ENCODE measurements around the gene B3GAT3. TPM values are rescaled to one million over a fixed set of nuclear protein-coding genes. Genes with fewer than 3 reads are reported as not detected.

B3GAT3 gene
- total RNA-seq, 1 experiment from 2014 or later = 51.2 TPM

DNA sequence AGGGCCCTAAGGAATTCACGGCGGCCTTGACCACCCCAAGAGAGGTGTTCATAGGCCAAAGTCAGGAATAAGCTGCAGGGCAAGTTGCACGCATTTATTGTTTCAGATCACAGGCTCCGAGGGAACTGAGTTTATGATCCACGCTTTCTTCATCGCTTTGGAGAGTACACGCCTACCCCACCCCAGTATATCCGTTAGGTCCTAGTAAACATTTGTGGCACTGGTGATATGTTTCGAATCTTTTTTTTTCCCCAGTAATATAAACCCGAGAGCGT lies 23.8 kb upstream of the B3GAT3 start:
- CTCF ChIA-PET = no interaction called here
- H3K27me3 ChIP-seq (ENCODE audit: insufficient read depth, low read length) = no peaks in the 10 kb centered on the region
- H3K36me3 ChIP-seq (ENCODE audit: control insufficient read depth in 1 of 2, insufficient read depth in 2 of 2, low read length in 2 of 2) = peaks cover 10 to 22% of the 10 kb centered on the region in 2 experiments; a peak in 3 of 4 replicates
- no peak for DNase-seq (ENCODE audit: low read depth, low spot score)
- peak overlapping the region; percentile 96 to 100 for H3K4me3 ChIP-seq (replicated peaks in 1 of 2; ENCODE audit: low read depth in 1 of 2, low read length in 2 of 2)
- no TSS peak for BruUV-seq (replicated peaks)
- no peak for TF ChIP-seq CBX3 (IDR thresholded peaks at IDR 0.05; ENCODE audit: low read depth)
- TF ChIP-seq, protein P1, sequence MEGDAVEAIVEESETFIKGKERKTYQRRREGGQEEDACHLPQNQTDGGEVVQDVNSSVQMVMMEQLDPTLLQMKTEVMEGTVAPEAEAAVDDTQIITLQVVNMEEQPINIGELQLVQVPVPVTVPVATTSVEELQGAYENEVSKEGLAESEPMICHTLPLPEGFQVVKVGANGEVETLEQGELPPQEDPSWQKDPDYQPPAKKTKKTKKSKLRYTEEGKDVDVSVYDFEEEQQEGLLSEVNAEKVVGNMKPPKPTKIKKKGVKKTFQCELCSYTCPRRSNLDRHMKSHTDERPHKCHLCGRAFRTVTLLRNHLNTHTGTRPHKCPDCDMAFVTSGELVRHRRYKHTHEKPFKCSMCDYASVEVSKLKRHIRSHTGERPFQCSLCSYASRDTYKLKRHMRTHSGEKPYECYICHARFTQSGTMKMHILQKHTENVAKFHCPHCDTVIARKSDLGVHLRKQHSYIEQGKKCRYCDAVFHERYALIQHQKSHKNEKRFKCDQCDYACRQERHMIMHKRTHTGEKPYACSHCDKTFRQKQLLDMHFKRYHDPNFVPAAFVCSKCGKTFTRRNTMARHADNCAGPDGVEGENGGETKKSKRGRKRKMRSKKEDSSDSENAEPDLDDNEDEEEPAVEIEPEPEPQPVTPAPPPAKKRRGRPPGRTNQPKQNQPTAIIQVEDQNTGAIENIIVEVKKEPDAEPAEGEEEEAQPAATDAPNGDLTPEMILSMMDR (IDR thresholded peaks at IDR 0.05 in 2 of 3, conservative IDR thresholded peaks at IDR 0.05 in 1 of 3; ENCODE audit: borderline replicate concordance in 1 of 3, insufficient read depth in 1 of 3, low read depth in 2 of 3, low read length in 2 of 3) = no peak
- TF ChIP-seq TCF7L2 (IDR thresholded peaks at IDR 0.05; ENCODE audit: borderline replicate concordance, extremely low read depth, insufficient read depth, insufficient read length) = no peak
- TF ChIP-seq, protein P2, sequence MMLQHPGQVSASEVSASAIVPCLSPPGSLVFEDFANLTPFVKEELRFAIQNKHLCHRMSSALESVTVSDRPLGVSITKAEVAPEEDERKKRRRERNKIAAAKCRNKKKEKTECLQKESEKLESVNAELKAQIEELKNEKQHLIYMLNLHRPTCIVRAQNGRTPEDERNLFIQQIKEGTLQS (IDR thresholded peaks at IDR 0.05) = no peak
- no peak for TF ChIP-seq RAD21 (IDR thresholded peaks at IDR 0.05; ENCODE audit: low read depth)
- TF ChIP-seq SP1 (IDR thresholded peaks at IDR 0.05; ENCODE audit: low read depth) = no peak
- TF ChIP-seq SIN3A (IDR thresholded peaks at IDR 0.05; ENCODE audit: low read depth) = no peak
- TF ChIP-seq EGR1 (IDR thresholded peaks at IDR 0.05; ENCODE audit: low read depth) = no peak
- TF ChIP-seq, protein P3, sequence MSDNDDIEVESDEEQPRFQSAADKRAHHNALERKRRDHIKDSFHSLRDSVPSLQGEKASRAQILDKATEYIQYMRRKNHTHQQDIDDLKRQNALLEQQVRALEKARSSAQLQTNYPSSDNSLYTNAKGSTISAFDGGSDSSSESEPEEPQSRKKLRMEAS (IDR thresholded peaks at IDR 0.05) = no peak
- TF ChIP-seq, protein P4, sequence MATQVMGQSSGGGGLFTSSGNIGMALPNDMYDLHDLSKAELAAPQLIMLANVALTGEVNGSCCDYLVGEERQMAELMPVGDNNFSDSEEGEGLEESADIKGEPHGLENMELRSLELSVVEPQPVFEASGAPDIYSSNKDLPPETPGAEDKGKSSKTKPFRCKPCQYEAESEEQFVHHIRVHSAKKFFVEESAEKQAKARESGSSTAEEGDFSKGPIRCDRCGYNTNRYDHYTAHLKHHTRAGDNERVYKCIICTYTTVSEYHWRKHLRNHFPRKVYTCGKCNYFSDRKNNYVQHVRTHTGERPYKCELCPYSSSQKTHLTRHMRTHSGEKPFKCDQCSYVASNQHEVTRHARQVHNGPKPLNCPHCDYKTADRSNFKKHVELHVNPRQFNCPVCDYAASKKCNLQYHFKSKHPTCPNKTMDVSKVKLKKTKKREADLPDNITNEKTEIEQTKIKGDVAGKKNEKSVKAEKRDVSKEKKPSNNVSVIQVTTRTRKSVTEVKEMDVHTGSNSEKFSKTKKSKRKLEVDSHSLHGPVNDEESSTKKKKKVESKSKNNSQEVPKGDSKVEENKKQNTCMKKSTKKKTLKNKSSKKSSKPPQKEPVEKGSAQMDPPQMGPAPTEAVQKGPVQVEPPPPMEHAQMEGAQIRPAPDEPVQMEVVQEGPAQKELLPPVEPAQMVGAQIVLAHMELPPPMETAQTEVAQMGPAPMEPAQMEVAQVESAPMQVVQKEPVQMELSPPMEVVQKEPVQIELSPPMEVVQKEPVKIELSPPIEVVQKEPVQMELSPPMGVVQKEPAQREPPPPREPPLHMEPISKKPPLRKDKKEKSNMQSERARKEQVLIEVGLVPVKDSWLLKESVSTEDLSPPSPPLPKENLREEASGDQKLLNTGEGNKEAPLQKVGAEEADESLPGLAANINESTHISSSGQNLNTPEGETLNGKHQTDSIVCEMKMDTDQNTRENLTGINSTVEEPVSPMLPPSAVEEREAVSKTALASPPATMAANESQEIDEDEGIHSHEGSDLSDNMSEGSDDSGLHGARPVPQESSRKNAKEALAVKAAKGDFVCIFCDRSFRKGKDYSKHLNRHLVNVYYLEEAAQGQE (IDR thresholded peaks at IDR 0.05; ENCODE audit: low read depth) = no peak
- TF ChIP-seq ELF1 (IDR thresholded peaks at IDR 0.05; ENCODE audit: borderline replicate concordance, low read depth) = no peak
- TF ChIP-seq YY1 (IDR thresholded peaks at IDR 0.05; ENCODE audit: extremely low read depth, insufficient replicate concordance, low read depth, low read length) = no peak
- no peak for TF ChIP-seq JUND (IDR thresholded peaks at IDR 0.05)
- no peak for TF ChIP-seq POLR2A (IDR thresholded peaks at IDR 0.05; ENCODE audit: borderline replicate concordance, extremely low read depth, insufficient read depth, insufficient read length)
- no peak for TF ChIP-seq FOSL1 (IDR thresholded peaks at IDR 0.05; ENCODE audit: low read depth)
- no peak for TF ChIP-seq POLR2AphosphoS5 (IDR thresholded peaks at IDR 0.05; ENCODE audit: low read depth, low read length)
- TF ChIP-seq SRF (IDR thresholded peaks at IDR 0.05; ENCODE audit: low read depth) = no peak
- H3K9ac ChIP-seq (ENCODE audit: low read length) = peak overlapping the region; percentile 99
- RAD21 ChIA-PET (ENCODE audit: low non-redundant PET in 1 of 2, low total read pairs in 2 of 2, uncharacterized antibody in 2 of 2, unreplicated experiment in 2 of 2) = no interaction called here
- no peaks in the 10 kb centered on the region for H3K9me3 ChIP-seq (ENCODE audit: control insufficient read depth in 1 of 2, insufficient read depth in 1 of 2, low read depth in 1 of 2, low read length in 2 of 2)
- intact Hi-C loops (cut with micrococcal nuclease) = loop anchor here (5.0 kb wide), 1 partner anchor 33 kb away; the partner anchor contains the start of genes EML3 and ROM1
- ATAC-seq = no peak; the same call in 1 of the 2 replicates
- POLR2A ChIA-PET = interaction anchor here (1.3 to 14.1 kb wide), 3 partner anchors 10 to 24 kb away, joined by 3 to 195 read pairs (median 5); partner anchors contain the start of genes B3GAT3, C11orf98 and CSKMT
- H3K79me2 ChIP-seq (ENCODE audit: insufficient read depth, low read length) = peaks cover 65% of the 10 kb centered on the region
- H4K20me1 ChIP-seq (ENCODE audit: insufficient read depth) = no peaks in the 10 kb centered on the region
- no peaks in the 10 kb centered on the region for H3K9me2 ChIP-seq (ENCODE audit: insufficient read depth)
- peak overlapping the region; percentile 84 for H3K4me2 ChIP-seq (ENCODE audit: low read length)
- H3K27ac ChIP-seq (ENCODE audit: low read depth, low read length) = peak overlapping the region; percentile 92
- no peak overlapping the region for H2AFZ ChIP-seq (ENCODE audit: low read depth, low read length, poor library complexity, severe bottlenecking)
- peaks cover 5 to 16% of the 10 kb centered on the region in 2 experiments; a peak in 3 of 4 replicates for H3K4me1 ChIP-seq (ENCODE audit: control insufficient read depth in 1 of 2, insufficient read depth in 2 of 2, low read length in 2 of 2)
